SK-N-SH (cell line): ENCODE measurements around the gene TICAM2. TPM values are rescaled to one million over a fixed set of nuclear protein-coding genes. Genes with fewer than 3 reads are reported as not detected.

Source experiments
- CTCF ChIA-PET: fragments of 300-600, 350-600 bp; formaldehyde crosslinking; extraction: SDS; loops from one replicate; lab custom pipeline; 2021; lab: Yijun Ruan, JAX
- POLR2A ChIA-PET: fragments of 350-600 bp; sonication (Branson Sonifier 250); formaldehyde crosslinking; extraction: SDS; loops from one replicate; lab custom pipeline; 2020; ENCODE audit warnings: antibody characterized with exemption, inconsistent platforms; lab: Yijun Ruan, JAX
- DNase-seq: peaks from one replicate; pipeline ENCODE4 v3.0.0; 2012
- H2AFZ ChIP-seq: fragments of 200-600 bp; sonication (generic); 2 replicates; pipeline ENCODE4 v1.8.1; 2016; ENCODE audit warnings: antibody characterized with exemption, mild to moderate bottlenecking, low read depth
- H3F3A ChIP-seq: fragments of 200-600 bp; sonication (generic); replicated peaks from 2 replicates; pipeline ENCODE3; 2016; ENCODE audit warnings: antibody characterized with exemption, mild to moderate bottlenecking; ENCODE audit not compliant: insufficient read depth
- H3K27ac ChIP-seq, 2 experiments: fragments of 200-500 bp in 1 of 2; fragments of 200-600 bp in 1 of 2; sonication (Bioruptor generic) in 1 of 2; sonication (generic), shearing (Covaris generic) in 1 of 2; 2 replicates each; pipeline versions ENCODE4 v1.5.1 to v1.6.1; 2014 to 2016; ENCODE audit warnings: low read depth in 2 of 2, inconsistent platforms in 1 of 2, low read length in 1 of 2, mild to moderate bottlenecking in 1 of 2, mixed read lengths in 1 of 2
- H3K27me3 ChIP-seq: fragments of 200-600 bp; sonication (generic), shearing (Covaris generic); 2 replicates; pipeline ENCODE4 v1.6.1; 2016; ENCODE audit warnings: mixed run types; ENCODE audit not compliant: insufficient read depth
- H3K36me3 ChIP-seq, 2 experiments: fragments of 200-500 bp in 1 of 2; fragments of 200-600 bp in 1 of 2; sonication (Bioruptor generic) in 1 of 2; sonication (generic) in 1 of 2; replicated peaks in 1 of 2; 2 replicates each; pipeline versions ENCODE3 to v1.5.1; 2014 to 2016; ENCODE audit warnings: low read length in 1 of 2, mild to moderate bottlenecking in 1 of 2; ENCODE audit not compliant: insufficient read depth in 2 of 2, control insufficient read depth in 1 of 2
- H3K4me1 ChIP-seq, 2 experiments: fragments of 200-500 bp in 1 of 2; fragments of 200-600 bp in 1 of 2; sonication (Bioruptor generic) in 1 of 2; sonication (generic), shearing (Covaris generic) in 1 of 2; 2 replicates each; pipeline versions ENCODE4 v1.5.1 to v1.6.1; 2014 to 2016; ENCODE audit warnings: low read depth in 1 of 2, low read length in 1 of 2, mixed run types in 1 of 2; ENCODE audit not compliant: insufficient read depth in 2 of 2, control insufficient read depth in 1 of 2
- H3K4me2 ChIP-seq: fragments of 200-600 bp; sonication (generic), shearing (Covaris generic); 2 replicates; pipeline ENCODE4 v1.6.1; 2017; ENCODE audit warnings: mixed run types
- H3K4me3 ChIP-seq, 2 experiments: fragments of 200-500 bp in 1 of 2; fragments of 200-600 bp in 1 of 2; sonication (Bioruptor generic) in 1 of 2; sonication (generic), shearing (Covaris generic) in 1 of 2; 2 replicates each; pipeline versions ENCODE4 v1.5.1 to v1.8.1; 2014 to 2016; ENCODE audit warnings: low read depth in 2 of 2, inconsistent platforms in 1 of 2, low read length in 1 of 2, mild to moderate bottlenecking in 1 of 2, mixed read lengths in 1 of 2, moderate library complexity in 1 of 2
- H3K79me2 ChIP-seq: fragments of 200-600 bp; sonication (generic); 2 replicates; pipeline ENCODE4 v1.8.1; 2017; ENCODE audit warnings: mild to moderate bottlenecking; ENCODE audit not compliant: insufficient read depth
- H3K9ac ChIP-seq: fragments of 200-600 bp; sonication (generic); 2 replicates; pipeline ENCODE4 v1.6.1; 2017; ENCODE audit warnings: mixed run types
- H3K9me2 ChIP-seq: fragments of 200-600 bp; sonication (generic); 2 replicates; pipeline ENCODE4 v1.6.1; 2017; ENCODE audit warnings: mixed run types
- H3K9me3 ChIP-seq: fragments of 200-600 bp; sonication (generic); 2 replicates; pipeline ENCODE4 v1.6.1; 2017; ENCODE audit warnings: mixed run types, mild to moderate bottlenecking, moderate library complexity
- H4K20me1 ChIP-seq: fragments of 200-600 bp; sonication (generic); 2 replicates; pipeline ENCODE4 v1.6.1; 2017; ENCODE audit warnings: mild to moderate bottlenecking, mixed run types; ENCODE audit not compliant: insufficient read depth
- CHD2 ChIP-seq: fragments of 150-350 bp; IDR thresholded peaks from 2 replicates; pipeline ENCODE4 v1.6.1; 2018; ENCODE audit warnings: low read length; ENCODE audit not compliant: partially characterized antibody
- ELF1 ChIP-seq: IDR thresholded peaks from 2 replicates; pipeline ENCODE4 v1.4.0; 2012
- EZH2phosphoT487 ChIP-seq: fragments of 200-600 bp; sonication (generic); IDR thresholded peaks from 2 replicates; pipeline ENCODE4 v1.6.1; 2017; ENCODE audit warnings: low read depth, mixed run types, mild to moderate bottlenecking, antibody characterized with exemption, moderate library complexity, borderline replicate concordance
- FOSL2 ChIP-seq: IDR thresholded peaks from 2 replicates; pipeline ENCODE4 v1.4.0; 2012; ENCODE audit warnings: low read depth, mild to moderate bottlenecking, moderate library complexity, borderline replicate concordance
- FOXJ3 ChIP-seq: sonication (generic); formaldehyde crosslinking; IDR thresholded peaks from 2 replicates; pipeline ENCODE4 v1.5.1; 2020; ENCODE audit warnings: mild to moderate bottlenecking, missing genetic modification reagents
- MXI1 ChIP-seq: IDR thresholded peaks from 2 replicates; pipeline ENCODE4 v1.6.1; 2012; ENCODE audit warnings: mild to moderate bottlenecking, low read depth, low read length, improper control_type of control experiment
- NFIC ChIP-seq: IDR thresholded peaks from 2 replicates; pipeline ENCODE4 v1.4.0; 2012; ENCODE audit warnings: borderline replicate concordance
- NRF1 ChIP-seq: IDR thresholded peaks from 2 replicates; pipeline ENCODE4 v1.6.1; 2012; ENCODE audit warnings: low read depth, mild to moderate bottlenecking, low read length
- POLR2AphosphoS5 ChIP-seq: IDR thresholded peaks from 2 replicates; pipeline ENCODE4 v1.6.1; 2012; ENCODE audit warnings: low read depth, low read length
- RAD21 ChIP-seq: IDR thresholded peaks from 2 replicates; pipeline ENCODE4 v1.6.1; 2012; ENCODE audit warnings: mild to moderate bottlenecking, low read length
- SIN3A ChIP-seq: IDR thresholded peaks from 2 replicates; pipeline ENCODE4 v1.6.1; 2012; ENCODE audit warnings: low read depth, mild to moderate bottlenecking, low read length, moderate library complexity, borderline replicate concordance
- SMC3 ChIP-seq: IDR thresholded peaks from 2 replicates; pipeline ENCODE4 v1.6.1; 2012; ENCODE audit warnings: low read depth, low read length, improper control_type of control experiment
- TCF12 ChIP-seq: IDR thresholded peaks from 2 replicates; pipeline ENCODE4 v1.4.0; 2012
- YY1 ChIP-seq: IDR thresholded peaks from 2 replicates; pipeline ENCODE4 v1.4.0; 2012; ENCODE audit warnings: low read depth, mild to moderate bottlenecking
- whole genome bisulfite sequencing: methylation state at CpG from one replicate; pipeline ENCODE4 v1.1.6; 2017; ENCODE audit warnings: low lambda C conversion rate; 5-methylcytosine and 5-hydroxymethylcytosine counted together
- polyA plus RNA-seq, 3 experiments: library from polyadenylated mRNA; depleted of rRNA; stranded (reverse); fragments of >200 nt; gene quantifications; 2 replicates each; pipeline ENCODE4 v1.2.3, GENCODE V29; 2012
- TF ChIP-seq, protein P1 (sequence below): IDR thresholded peaks from 2 replicates; pipeline ENCODE4; 2012
- TF ChIP-seq, protein P2 (sequence below): fragments of 150-350 bp; IDR thresholded peaks from 2 replicates; pipeline ENCODE4 v1.6.1; 2016; ENCODE audit warnings: mild to moderate bottlenecking, low read depth, low read length
- TF ChIP-seq, protein P3 (sequence below): IDR thresholded peaks from 2 replicates; pipeline ENCODE4 v1.4.0; 2012; ENCODE audit warnings: low read depth, borderline replicate concordance
- TF ChIP-seq, protein P4 (sequence below): IDR thresholded peaks from 2 replicates; pipeline ENCODE4 v1.4.0; 2012; ENCODE audit warnings: low read depth
- TF ChIP-seq, protein P5 (sequence below): IDR thresholded peaks from 2 replicates; pipeline ENCODE4 v1.6.1; 2012; ENCODE audit warnings: mild to moderate bottlenecking, low read depth, low read length, moderate library complexity
- TF ChIP-seq, protein P6 (sequence below): IDR thresholded peaks from 2 replicates; pipeline ENCODE4 v1.4.0; 2012; ENCODE audit warnings: low read depth, borderline replicate concordance

Gene TICAM2
- polyA plus RNA-seq, 1 of the 3 experiments (the other 2 are of a cell fraction), result not detected

DNA sequence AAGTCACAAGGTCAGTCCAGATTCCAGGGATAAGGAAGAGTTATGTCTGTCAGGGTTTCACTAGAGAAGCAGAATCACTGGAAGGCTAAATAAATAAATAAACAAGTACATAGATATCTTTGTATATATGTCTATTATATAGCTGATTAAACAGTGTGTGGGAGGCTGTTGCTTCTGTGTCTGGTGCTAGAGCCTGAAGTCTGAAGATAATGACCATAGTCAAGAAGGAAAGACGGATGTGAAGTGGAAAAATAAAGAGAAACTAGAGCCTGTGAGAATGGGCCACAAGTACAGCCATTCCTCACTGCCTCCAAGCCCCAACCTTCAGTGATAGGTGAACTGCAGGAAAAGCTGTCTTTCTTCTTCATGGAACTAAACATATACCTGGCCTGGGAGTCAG, 27.6 kb upstream of the TICAM2 start:
- ChIA-PET POLR2A (no interaction called here), CTCF (interaction anchor here (0.9 to 3.1 kb wide), 6 partner anchors 185 to 438 kb away, joined by 3 to 14 read pairs (median 3); no protein-coding TSS in a partner anchor)
- 0 out of 2 replicates have a peak overlapping the region, but pooled peaks have one; percentile 11 for H2AFZ ChIP-seq
- H3F3A ChIP-seq, result peaks cover 5% of the 10 kb centered on the region
- H3K36me3 ChIP-seq, result no peaks in the 10 kb centered on the region
- no peak overlapping the region for H3K27ac ChIP-seq
- H3K9me2 ChIP-seq, result no peaks in the 10 kb centered on the region
- DNase-seq, result no peak
- no peaks in the 10 kb centered on the region for H4K20me1 ChIP-seq
- TF ChIP-seq, protein P1, sequence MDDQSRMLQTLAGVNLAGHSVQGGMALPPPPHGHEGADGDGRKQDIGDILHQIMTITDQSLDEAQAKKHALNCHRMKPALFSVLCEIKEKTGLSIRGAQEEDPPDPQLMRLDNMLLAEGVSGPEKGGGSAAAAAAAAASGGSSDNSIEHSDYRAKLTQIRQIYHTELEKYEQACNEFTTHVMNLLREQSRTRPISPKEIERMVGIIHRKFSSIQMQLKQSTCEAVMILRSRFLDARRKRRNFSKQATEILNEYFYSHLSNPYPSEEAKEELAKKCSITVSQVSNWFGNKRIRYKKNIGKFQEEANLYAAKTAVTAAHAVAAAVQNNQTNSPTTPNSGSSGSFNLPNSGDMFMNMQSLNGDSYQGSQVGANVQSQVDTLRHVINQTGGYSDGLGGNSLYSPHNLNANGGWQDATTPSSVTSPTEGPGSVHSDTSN, result no peak
- TF ChIP-seq, protein P2, sequence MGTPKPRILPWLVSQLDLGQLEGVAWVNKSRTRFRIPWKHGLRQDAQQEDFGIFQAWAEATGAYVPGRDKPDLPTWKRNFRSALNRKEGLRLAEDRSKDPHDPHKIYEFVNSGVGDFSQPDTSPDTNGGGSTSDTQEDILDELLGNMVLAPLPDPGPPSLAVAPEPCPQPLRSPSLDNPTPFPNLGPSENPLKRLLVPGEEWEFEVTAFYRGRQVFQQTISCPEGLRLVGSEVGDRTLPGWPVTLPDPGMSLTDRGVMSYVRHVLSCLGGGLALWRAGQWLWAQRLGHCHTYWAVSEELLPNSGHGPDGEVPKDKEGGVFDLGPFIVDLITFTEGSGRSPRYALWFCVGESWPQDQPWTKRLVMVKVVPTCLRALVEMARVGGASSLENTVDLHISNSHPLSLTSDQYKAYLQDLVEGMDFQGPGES, result no peak
- TF ChIP-seq POLR2AphosphoS5 (no peak), FOXJ3 (CRISPR knock-in tag) (no peak), ELF1 (no peak), TCF12 (no peak), RAD21 (no peak), YY1 (no peak), EZH2phosphoT487 (no peak), MXI1 (no peak), SIN3A (no peak), NRF1 (no peak), CHD2 (no peak), FOSL2 (no peak), NFIC (no peak), SMC3 (no peak)
- TF ChIP-seq, protein P3, sequence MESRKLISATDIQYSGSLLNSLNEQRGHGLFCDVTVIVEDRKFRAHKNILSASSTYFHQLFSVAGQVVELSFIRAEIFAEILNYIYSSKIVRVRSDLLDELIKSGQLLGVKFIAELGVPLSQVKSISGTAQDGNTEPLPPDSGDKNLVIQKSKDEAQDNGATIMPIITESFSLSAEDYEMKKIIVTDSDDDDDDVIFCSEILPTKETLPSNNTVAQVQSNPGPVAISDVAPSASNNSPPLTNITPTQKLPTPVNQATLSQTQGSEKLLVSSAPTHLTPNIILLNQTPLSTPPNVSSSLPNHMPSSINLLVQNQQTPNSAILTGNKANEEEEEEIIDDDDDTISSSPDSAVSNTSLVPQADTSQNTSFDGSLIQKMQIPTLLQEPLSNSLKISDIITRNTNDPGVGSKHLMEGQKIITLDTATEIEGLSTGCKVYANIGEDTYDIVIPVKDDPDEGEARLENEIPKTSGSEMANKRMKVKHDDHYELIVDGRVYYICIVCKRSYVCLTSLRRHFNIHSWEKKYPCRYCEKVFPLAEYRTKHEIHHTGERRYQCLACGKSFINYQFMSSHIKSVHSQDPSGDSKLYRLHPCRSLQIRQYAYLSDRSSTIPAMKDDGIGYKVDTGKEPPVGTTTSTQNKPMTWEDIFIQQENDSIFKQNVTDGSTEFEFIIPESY, result no peak
- TF ChIP-seq, protein P4, sequence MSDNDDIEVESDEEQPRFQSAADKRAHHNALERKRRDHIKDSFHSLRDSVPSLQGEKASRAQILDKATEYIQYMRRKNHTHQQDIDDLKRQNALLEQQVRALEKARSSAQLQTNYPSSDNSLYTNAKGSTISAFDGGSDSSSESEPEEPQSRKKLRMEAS, result no peak
- TF ChIP-seq, protein P5, sequence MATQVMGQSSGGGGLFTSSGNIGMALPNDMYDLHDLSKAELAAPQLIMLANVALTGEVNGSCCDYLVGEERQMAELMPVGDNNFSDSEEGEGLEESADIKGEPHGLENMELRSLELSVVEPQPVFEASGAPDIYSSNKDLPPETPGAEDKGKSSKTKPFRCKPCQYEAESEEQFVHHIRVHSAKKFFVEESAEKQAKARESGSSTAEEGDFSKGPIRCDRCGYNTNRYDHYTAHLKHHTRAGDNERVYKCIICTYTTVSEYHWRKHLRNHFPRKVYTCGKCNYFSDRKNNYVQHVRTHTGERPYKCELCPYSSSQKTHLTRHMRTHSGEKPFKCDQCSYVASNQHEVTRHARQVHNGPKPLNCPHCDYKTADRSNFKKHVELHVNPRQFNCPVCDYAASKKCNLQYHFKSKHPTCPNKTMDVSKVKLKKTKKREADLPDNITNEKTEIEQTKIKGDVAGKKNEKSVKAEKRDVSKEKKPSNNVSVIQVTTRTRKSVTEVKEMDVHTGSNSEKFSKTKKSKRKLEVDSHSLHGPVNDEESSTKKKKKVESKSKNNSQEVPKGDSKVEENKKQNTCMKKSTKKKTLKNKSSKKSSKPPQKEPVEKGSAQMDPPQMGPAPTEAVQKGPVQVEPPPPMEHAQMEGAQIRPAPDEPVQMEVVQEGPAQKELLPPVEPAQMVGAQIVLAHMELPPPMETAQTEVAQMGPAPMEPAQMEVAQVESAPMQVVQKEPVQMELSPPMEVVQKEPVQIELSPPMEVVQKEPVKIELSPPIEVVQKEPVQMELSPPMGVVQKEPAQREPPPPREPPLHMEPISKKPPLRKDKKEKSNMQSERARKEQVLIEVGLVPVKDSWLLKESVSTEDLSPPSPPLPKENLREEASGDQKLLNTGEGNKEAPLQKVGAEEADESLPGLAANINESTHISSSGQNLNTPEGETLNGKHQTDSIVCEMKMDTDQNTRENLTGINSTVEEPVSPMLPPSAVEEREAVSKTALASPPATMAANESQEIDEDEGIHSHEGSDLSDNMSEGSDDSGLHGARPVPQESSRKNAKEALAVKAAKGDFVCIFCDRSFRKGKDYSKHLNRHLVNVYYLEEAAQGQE, result no peak
- TF ChIP-seq, protein P6, sequence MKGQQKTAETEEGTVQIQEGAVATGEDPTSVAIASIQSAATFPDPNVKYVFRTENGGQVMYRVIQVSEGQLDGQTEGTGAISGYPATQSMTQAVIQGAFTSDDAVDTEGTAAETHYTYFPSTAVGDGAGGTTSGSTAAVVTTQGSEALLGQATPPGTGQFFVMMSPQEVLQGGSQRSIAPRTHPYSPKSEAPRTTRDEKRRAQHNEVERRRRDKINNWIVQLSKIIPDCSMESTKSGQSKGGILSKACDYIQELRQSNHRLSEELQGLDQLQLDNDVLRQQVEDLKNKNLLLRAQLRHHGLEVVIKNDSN, result no peak
- no peaks in the 10 kb centered on the region; a peak in 1 of 4 replicates for H3K4me1 ChIP-seq
- no peaks in the 10 kb centered on the region for H3K9me3 ChIP-seq
- H3K4me3 ChIP-seq, result no peak overlapping the region
- no peak overlapping the region for H3K9ac ChIP-seq
- H3K27me3 ChIP-seq, result no peaks in the 10 kb centered on the region
- H3K4me2 ChIP-seq, result no peak overlapping the region
- WGBS, result 63% methylated on average over 1 of the region's 1 CpG
- H3K79me2 ChIP-seq, result peaks cover 15% of the 10 kb centered on the region
